HT-29 (cell line): Measurements from ENCODE around the gene PDE1C. TPM values are rescaled to one million over a fixed set of nuclear protein-coding genes. Genes with fewer than 3 reads are reported as not detected.

Experiments used
- DNase-seq: peaks from one replicate; pipeline ENCODE4 v3.0.0-alpha.2; 2015; ENCODE audit warnings: low spot score
- total RNA-seq: library from RNA; depleted of rRNA; stranded (reverse); fragments of >200 nt; shearing (Covaris generic); gene quantifications from 2 replicates; pipeline ENCODE4 v1.2.3, GENCODE V29; 2014

The PDE1C gene
- total RNA-seq, 1 experiment from 2014 or later = not detected

DNA sequence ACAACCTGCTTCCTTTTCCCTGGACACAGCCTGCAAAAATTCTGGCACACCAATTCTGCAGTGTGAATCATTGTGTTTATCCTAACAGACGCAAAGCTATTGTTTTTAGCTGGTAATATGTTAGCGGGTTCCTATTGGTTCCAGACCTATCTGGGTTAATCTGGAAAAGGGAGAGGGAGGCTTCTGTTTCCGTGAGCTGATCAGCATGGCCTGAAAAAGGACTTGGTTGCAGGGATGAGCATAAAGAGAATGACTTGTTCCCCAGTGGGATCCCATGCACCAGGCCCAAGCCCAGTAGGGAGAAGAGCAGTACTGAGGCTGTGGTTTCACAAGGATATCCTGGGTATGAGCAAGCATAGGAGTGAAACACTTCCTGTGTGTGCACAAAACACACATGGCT, 78.4 kb downstream of the PDE1C start:
- DNase-seq = no peak

DNA sequence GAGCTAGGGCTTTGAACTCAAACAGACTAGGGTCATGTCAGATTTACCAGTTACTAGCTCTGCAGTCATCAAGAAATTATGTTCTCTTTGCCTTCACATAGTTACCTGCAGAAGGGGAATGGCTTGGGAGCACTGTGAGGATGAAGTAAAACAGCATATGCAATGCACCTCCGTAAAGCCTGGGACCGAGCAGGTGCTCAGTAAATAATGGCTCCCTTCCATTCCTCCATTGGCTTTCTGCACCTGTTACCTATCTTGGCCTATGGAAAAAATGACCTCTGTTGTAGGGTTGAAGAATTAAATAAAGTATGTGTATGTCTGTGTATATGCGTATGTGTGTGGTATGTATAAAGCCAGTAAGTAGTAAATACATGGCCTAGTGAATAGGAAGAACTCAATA, 78.8 kb downstream of the PDE1C start:
- DNase-seq = no peak

DNA sequence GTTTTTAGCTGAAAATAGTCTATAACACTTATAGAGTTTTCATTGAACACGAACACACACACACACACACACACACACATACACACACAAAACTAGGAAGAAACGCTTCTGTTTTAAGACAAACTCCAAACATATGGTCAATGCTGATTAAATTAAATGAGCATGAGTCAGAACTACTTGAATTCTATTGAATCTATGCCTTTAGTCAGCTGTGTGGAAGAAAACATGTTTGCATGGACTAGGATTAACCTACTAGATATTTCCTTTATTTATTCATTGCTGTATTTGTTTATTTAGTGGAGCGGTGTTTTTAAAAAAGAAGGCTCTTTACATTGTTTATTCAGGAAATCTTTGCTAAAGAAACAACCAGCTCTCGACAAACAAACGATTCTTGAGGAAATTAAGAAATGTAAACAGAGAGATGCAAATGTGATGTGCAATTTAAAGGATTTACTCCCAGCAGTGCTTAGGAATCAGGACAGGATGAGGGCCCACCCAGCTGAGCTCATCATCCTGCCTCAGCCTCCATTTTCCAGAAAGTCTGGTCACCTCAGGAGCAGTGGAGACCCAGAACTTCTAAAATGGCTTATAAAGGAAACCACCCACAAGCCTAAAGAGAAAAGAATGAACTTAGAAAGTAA, 83.2 kb downstream of the PDE1C start:
- no peak for DNase-seq

DNA sequence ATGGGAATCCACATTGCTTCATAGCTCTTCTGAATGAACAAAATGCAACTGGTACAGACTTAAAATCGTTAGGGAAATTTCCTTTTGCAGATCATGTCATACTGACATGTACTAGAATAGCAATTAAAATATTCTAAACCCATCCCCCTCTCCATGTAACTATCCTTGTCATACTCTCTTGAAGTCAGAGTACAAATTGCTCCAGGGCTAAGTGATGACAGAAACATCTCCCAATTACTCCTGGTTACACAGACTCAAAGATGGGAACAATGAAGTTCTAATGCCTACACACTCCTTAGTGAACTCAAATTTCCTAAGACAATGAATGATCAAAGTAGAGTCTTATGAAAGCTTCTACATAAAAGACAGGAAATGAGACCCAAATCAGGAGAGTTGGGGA, 87.2 kb downstream of the PDE1C start:
- DNase-seq = no peak

DNA sequence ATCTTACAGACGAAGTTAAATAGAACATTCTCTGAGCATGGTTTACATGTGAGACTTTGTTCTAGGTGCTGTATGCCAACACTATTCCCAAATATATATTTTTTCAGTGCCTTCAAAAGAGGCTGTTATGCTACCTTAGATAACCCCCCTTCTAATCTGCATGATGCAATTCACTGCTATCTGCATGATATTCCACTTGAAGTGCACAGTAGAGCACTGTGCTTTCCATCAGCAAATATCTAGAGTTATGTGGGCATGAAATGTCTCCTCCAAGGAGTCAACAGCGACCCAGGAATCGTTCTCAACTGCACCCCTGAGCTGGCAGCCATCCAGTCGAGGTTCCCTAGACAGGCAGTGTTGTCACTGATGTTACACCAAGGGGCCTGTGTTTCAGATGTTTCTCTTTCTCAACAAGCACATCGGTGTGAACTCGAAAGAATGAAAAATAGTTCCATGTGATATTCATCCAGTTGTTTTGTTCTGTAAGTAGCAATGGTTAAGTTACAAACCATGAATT, 88.3 kb downstream of the PDE1C start:
- no peak for DNase-seq

DNA sequence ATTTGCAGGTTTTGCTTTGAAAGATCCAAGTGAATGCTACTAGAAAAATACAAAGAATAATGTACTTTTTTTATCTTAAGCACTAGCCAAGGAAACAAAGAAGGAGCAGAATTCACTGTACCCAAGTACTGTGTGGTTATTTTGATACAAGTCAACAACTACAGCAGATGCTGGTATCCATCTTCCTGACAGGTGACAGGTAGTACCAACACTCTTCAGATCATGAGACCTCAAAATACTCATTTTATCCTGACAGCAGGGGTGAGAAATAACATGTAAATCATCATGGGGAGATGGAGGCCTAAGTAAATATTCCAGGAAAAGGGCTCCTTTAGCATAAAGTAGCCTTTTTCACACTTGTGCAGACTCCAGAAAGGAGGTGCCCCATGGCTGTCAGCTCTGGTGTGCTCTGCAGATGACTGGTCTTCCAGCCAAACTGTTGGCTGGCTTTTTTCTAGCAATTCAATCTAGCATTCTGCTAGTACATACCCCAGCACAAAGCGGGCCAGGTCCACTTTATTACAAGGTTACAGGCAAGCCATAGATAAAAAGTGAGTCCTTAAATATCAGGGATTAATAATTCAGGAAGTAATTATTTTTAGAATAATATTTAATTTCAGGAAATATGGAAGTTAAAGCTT, 90.4 kb downstream of the PDE1C start:
- DNase-seq = no peak

DNA sequence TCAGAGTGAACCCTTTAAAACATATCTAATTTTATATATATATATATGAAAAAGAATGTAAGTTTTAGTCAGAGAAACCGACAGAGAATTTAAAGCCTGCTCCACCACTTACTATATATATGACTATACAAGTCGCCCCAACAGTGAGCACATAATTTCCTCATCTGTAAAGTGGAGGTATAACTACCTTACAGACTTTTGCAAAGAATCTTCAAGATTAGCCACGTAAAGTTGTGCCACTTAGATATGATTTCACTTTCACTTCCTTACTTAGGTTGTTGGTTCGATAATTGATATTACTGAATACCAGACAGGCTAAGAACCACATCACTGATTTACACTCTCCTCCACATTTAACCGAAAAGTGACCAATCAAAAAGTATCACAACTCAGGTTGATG, 94.7 kb downstream of the PDE1C start:
- no peak for DNase-seq

DNA sequence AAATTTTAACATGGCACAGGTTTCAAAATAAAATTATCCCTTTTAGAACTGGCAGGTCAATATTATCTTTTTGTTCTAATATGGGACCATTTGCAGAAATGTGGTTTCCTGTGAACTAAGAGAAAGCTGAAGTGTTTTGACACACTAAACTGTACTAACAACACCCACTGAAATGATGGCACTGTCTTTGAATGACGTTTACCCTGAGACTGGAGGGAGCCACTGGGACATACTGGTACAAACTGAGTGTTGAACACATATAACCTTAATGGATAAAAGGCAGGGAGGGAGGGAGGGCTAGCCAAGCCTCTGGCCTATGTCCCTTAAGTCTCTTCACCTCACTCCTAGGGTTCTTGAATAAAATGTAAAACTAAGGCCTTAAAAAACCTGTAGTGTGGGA, 95.9 kb downstream of the PDE1C start:
- no peak for DNase-seq

DNA sequence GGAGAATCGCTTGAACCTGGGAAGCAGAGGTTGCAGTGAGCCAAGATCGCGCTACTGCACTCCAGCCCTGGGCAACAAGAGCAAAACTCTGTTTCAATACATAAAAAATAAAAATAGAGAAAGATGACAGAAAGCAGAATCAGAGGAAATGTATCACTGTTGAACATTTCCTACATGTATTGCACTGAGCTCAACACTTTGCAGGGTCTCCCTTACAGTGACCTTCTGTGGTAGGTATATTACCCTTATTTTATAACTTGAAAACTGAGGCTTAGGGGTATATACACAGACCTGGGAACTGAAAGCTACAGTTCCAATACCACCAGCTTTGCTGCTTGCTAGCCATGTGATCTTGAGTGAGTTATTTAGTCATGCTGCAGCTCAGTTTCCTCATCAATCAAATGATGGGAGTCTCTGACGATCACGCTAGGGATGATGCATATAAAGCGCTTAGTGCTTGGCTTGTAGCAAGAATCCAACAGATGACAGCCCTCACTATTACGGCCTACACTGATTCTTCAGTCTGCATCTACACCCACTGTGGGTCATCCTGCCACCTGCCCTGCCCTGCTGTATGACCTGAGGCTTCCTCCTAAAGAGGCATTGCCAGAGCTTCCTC, 99.0 kb downstream of the PDE1C start:
- no peak for DNase-seq

DNA sequence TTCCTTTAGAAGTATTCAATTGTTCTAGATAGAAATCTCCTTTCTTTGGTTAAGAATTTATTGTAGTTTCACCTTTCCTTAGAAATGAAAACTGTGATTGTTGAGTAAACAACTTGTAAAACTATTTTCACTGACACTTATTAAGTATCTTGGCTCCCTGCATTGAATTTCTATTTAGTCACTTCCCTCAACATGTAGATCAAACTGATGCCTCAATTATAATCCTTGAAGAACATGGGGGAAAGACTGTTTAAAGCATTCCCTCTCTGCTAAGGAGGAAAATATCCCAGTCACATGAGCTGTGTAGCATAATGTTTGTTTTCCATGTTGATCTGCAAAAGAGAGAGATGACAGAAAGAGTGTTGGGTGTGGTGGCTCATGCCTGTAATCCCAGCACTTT, 99.7 kb downstream of the PDE1C start:
- no peak for DNase-seq

DNA sequence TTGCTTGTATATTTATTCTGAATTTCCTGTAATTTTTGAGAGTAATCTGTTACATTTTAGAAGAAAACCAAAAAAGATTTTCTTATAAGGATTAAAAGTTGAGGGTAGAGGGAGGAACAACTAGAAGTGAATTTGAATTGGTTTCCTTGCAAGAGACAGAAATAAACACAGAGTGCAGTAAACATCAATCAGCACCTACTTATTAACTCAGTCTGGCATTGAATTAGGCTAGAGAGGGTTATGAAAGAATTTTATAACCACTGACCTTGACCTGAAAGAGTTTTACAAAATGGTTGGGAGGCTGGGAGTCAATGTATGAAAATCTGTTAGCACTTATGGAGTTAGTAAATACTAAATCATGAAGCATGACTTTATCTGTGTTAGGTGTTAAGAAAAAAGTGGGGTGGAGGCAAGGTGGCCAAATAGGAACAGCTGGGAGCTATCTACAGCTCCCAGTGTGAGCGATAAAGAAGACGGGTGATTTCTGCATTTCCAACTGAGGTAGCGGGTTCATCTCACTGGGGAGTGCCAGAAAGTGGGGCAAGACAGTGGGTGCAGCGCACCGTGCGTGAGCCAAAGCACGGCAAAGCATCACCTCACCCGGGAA, 106.5 kb downstream of the PDE1C start:
- DNase-seq = no peak

DNA sequence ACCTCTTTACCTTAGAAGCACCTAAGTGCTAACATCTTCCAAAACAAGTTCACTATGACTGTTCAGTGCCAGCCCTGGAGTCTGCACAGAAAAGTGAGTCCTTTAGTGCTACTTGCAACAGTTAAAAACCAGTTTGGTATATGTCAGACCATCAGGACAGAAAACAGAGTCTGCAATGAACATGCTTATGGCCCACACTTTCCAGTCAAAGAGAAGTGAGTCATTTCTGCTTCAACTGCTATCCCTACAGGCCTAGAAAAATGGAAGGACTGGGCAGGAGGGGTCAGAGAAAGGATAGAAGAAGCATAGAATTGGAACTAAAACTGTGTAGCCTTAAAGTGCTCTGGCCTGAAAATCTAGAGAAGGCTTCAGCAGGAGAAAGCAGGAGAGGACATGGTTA, 108.0 kb downstream of the PDE1C start:
- DNase-seq = no peak

DNA sequence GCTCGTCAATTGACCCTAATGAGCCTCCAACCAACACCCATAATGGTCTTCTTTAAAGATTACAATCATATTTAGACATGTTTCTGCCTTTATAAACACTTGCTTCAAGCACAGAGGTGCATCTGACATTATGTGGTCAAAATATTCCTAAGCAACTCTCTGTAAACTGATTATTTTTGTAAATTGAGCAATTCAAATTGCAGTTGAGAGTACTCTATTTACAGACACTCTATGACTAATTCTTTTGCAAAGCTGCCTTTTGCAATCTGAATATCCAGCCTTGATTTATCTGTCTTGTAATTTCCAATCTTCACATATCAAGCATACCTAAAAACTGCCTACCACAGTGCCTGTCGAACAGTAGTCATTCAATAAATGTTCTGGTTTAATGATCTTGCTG, 112.0 kb downstream of the PDE1C start:
- no peak for DNase-seq

DNA sequence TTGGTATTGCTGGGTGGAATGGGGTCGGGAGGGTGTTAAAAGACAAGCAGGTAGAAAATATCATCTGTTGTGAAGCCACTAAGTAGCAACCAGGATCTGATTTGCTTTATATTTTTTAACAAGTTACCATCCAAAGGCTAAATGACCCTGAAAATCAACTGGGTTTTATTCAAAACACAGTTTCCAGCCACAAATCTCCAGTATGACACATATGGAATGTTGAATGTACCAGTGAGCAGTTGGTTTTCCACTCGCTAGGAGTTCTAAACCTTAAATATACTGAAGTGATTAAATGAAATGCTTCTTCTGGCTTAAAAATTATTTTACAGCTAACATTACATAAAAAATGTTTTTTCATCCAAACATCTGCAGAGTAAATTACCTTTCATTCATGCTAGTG, 112.5 kb downstream of the PDE1C start:
- DNase-seq = no peak

DNA sequence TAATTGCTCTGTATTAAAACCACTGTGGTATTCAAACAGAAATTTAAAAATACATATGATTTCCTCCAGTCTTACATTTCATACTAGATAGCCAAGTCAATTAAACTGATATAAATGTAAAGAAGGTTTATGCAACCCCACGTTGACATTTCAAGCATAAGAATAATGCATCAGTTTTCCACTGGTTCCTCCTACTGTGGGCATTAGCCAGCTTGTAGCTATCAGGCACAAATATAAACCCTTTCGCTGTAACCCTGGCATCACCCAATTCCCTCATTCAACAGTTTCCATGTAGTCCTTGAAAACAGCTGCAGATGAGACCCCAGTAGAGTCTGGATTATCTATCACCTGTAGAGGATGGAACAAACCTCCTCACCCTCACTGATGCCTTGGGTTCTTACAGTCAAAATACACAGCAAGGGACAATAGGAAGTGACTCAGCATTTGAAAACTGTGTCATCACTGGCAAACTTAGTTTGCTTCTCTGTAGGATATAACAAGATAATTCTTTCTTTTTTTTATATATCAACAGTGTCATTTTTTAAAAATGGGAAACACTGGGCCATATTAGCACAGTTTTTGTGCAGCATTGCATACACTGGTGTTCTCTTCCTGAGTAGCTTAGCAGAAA, 113.0 kb downstream of the PDE1C start:
- DNase-seq = no peak

DNA sequence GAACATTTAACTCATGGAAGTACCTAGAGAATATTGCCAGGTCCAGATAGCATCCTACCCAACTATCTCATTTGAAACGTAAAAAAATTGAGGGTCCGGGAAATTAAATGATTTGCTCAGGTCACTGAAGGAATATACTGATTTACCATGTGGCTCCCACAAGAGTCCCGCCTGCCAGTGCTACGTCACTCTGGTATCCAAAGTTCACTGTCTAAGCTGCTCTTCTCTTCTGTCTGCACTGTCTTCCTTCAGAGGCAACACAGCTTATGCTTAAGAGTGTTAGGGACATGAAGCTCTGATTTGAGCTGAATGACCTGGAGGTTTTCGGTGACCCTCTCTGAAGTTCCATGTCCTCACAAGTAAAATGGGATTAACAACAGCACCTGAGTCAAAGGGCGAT, 114.6 kb downstream of the PDE1C start:
- no peak for DNase-seq

DNA sequence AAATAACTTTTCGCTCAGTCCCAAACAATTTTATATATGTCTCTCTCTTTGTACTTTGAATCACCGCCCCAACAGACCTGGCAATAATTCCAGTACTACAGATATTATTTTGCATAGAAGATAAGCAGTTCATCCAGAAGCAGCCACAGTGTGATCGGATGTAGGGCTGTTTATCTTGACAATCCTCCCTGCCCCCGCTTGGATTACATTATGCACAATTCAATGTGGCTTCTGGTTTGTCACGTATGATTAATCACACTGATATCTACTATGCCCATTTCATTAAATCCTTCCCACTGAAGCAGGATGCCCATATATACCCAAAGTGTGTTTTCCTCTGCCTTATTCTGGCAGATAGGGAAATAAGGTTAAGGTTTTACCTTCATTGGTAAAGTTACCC, 115.2 kb downstream of the PDE1C start:
- no peak for DNase-seq

DNA sequence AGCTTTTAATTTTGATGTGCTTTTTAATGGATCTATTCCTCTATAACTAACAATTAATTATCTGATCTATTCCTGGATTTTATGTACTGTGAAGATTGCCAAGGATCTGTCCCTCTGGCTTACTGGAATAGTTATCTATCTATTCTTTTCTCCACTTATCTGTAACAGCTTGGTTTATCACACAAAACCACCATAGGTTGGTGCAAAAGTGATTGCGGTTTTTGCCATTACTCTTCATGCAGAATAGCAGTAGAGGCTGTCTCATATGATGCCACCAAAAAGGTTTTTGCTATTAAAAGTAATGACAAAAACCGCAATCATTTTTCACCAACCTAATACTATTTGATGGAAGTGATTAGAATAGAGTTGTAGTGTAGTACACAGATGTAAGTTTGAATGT, 115.7 kb downstream of the PDE1C start:
- DNase-seq = no peak

DNA sequence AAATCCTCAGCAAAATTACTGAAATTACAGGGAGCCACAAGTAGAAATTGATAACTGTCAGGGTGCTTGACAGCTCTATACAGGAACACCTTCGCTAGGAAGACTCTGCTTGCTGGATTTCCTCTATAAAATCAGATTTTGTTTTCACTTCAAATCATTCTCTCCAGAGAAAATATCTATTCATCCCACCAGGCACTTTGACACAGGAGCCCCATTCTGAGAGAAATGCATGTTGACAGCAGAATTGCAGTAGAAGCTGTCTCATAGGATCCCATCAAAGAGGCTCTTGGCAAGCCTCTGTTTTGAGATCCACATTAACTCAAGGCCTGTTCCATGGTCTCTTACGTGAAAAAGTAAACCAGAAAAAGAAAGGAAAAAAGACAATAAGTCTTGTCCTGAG, 116.8 kb downstream of the PDE1C start:
- DNase-seq = no peak

DNA sequence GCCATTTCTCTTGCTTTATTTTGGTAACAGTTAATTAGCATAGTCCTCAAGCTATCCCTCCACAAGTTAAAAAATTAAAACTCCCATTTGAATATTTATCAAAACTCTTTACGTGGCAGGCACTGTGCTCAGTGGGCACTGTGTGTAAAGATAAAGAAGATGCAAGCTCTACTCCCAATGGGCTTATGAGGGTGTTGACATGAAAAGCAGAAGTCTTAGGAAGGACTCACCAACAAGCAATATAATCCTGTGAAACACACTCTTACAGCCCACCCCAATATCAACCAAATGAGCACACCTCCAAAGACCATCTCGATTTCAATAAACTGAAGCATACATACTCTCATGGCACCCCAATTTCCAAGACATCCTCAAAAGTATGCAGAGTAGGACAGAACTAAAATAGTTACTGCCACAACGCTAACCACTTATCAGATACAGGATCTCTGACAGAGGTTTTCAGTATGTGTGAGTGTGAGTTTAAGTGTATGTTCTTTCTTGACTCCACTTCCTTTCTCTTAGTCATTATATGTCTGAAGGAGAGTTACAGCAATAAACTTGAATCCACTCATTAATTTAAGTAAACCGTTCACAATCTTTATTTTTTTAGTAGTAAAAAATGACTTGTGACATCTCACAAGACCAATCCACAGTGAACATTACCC, 120.0 kb downstream of the PDE1C start:
- no peak for DNase-seq

DNA sequence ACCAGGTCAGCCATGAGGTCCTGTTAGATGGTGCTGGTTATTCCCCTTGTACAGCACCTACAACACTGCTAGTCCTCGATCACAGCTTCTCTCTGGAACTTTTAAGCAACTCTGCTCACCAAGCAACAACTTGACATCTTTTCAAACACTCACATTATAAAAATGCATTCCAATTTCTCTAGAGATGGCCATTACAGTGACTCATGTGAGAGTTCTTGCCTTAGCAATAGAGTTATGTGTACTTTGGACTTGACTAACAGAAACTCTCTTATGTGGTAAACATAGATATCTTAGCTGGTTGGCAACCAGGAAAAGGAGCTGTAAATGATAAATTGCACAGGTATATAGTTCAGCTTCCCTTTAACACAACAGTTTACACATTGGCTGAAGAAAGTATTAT, 122.2 kb downstream of the PDE1C start:
- peak; percentile 84 for DNase-seq

DNA sequence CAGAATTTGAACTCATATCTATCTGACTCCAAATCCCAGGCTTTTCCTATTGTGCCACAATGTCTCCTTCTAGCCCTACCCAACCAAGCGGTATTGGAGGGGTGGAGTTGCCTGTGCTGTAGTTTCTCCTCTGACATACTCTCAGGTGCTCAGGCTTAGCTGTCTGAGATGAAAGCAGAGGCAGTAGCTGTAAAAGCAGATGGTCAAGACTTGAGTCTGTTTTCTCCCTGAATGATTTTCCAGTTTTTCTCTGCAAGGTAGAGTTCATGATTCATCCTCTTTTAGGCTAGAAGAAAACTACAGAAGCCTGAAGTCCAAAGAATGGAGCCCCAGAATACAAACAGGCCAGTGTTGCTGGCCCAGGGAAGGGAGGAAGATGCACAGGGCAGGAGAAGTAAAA, 130.0 kb downstream of the PDE1C start:
- no peak for DNase-seq
